HCT116 (cell line): ENCODE measurements around the gene RBM42. TPM values are rescaled to one million over a fixed set of nuclear protein-coding genes. Genes with fewer than 3 reads are reported as not detected.

Experiments
- ATAC-seq: fragments of 200-7000 bp; cut with Tn5 transposase; 2 replicates; pipeline ENCODE4 v1.9.1; 2020; ENCODE audit warnings: mild to moderate bottlenecking, moderate library complexity
- BruUV-seq: library from RNA; stranded (reverse); fragments of 400-500 nt; replicated peaks from 2 replicates; lab custom pipeline; 2021; lab: Mats Ljungman, UMichigan
- CTCF ChIA-PET: fragments of 300-600 bp; sonication (Branson Sonifier 250); formaldehyde crosslinking; loops from one replicate; lab custom pipeline; 2021; ENCODE audit warnings: antibody characterized with exemption; lab: Charles Lee
- POLR2A ChIA-PET: fragments of 300-600, 350-600 bp; sonication (Branson Sonifier 250); formaldehyde crosslinking; loops from one replicate; lab custom pipeline; 2021; ENCODE audit warnings: antibody characterized with exemption; lab: Charles Lee
- RAD21 ChIA-PET, 2 experiments: fragments of 300-600 bp; sonication (Branson Sonifier 250); formaldehyde crosslinking; loops; one replicate each; lab custom pipeline; 2023; ENCODE audit warnings: low total read pairs in 2 of 2; ENCODE audit not compliant: uncharacterized antibody in 2 of 2, unreplicated experiment in 2 of 2, low non-redundant PET in 1 of 2; lab: Charles Lee
- DNase-seq: peaks from one replicate; pipeline ENCODE4 v3.0.0-alpha.2; 2010; ENCODE audit warnings: low read depth, low spot score
- H2AFZ ChIP-seq: fragments of 200-600 bp; shearing (Covaris generic), sonication (generic); 2 replicates; pipeline ENCODE4 v1.6.1; 2017; ENCODE audit warnings: low read depth, mixed run types, mixed read lengths, antibody characterized with exemption, low read length; ENCODE audit not compliant: poor library complexity, severe bottlenecking
- H3K27ac ChIP-seq: 2 replicates; pipeline ENCODE4 v1.5.1; 2012; ENCODE audit warnings: low read depth, low read length
- H3K27me3 ChIP-seq: fragments of 200-600 bp; sonication (generic); 2 replicates; pipeline ENCODE4 v1.6.1; 2016; ENCODE audit warnings: mixed run types, low read length, mixed read lengths; ENCODE audit not compliant: insufficient read depth
- H3K36me3 ChIP-seq, 2 experiments: fragments of 200-500 bp in 1 of 2; fragments of 200-600 bp in 1 of 2; sonication (Bioruptor generic) in 1 of 2; sonication (generic) in 1 of 2; 2 replicates each; pipeline versions ENCODE4 v1.5.1 to v1.6.1; 2014 to 2016; ENCODE audit warnings: low read length in 2 of 2, inconsistent platforms in 1 of 2, mixed read lengths in 1 of 2, mixed run types in 1 of 2; ENCODE audit not compliant: insufficient read depth in 2 of 2, control insufficient read depth in 1 of 2
- H3K4me1 ChIP-seq, 2 experiments: fragments of 200-600 bp in 1 of 2; sonication (generic) in 1 of 2; 2 replicates each; pipeline versions ENCODE4 v1.5.1 to v1.6.1; 2012 to 2017; ENCODE audit warnings: low read length in 2 of 2, inconsistent platforms in 1 of 2, mild to moderate bottlenecking in 1 of 2, mixed read lengths in 1 of 2, mixed run types in 1 of 2, moderate library complexity in 1 of 2; ENCODE audit not compliant: insufficient read depth in 2 of 2, control insufficient read depth in 1 of 2
- H3K4me2 ChIP-seq: fragments of 200-600 bp; sonication (generic); 2 replicates; pipeline ENCODE4 v1.6.1; 2017; ENCODE audit warnings: mixed run types, low read length, mixed read lengths
- H3K4me3 ChIP-seq, 2 experiments: fragments of 200-600 bp in 1 of 2; sonication (generic) in 1 of 2; replicated peaks in 1 of 2; 2 replicates each; pipeline ENCODE4 v1.5.1; 2011 to 2016; ENCODE audit warnings: low read length in 2 of 2, control low read depth in 1 of 2, low read depth in 1 of 2, mild to moderate bottlenecking in 1 of 2, mixed read lengths in 1 of 2, mixed run types in 1 of 2
- H3K79me2 ChIP-seq: fragments of 200-600 bp; sonication (generic); 2 replicates; pipeline ENCODE4 v1.6.1; 2017; ENCODE audit warnings: mild to moderate bottlenecking, mixed run types, low read length, moderate library complexity, mixed read lengths; ENCODE audit not compliant: insufficient read depth
- H3K9ac ChIP-seq: fragments of 200-600 bp; sonication (generic); 2 replicates; pipeline ENCODE4 v1.6.1; 2016; ENCODE audit warnings: low read length, mixed read lengths
- H3K9me2 ChIP-seq: fragments of 200-600 bp; sonication (generic), shearing (Covaris generic); 2 replicates; pipeline ENCODE4 v1.6.1; 2017; ENCODE audit warnings: mixed run types, mild to moderate bottlenecking, moderate library complexity; ENCODE audit not compliant: insufficient read depth
- H3K9me3 ChIP-seq, 2 experiments: fragments of 200-500 bp in 1 of 2; fragments of 200-600 bp in 1 of 2; sonication (Bioruptor generic) in 1 of 2; sonication (generic) in 1 of 2; 2 replicates each; pipeline ENCODE4 v1.6.1; 2014 to 2017; ENCODE audit warnings: low read length in 2 of 2, mixed read lengths in 2 of 2, inconsistent platforms in 1 of 2, low read depth in 1 of 2, mild to moderate bottlenecking in 1 of 2, mixed run types in 1 of 2, moderate library complexity in 1 of 2; ENCODE audit not compliant: control insufficient read depth in 1 of 2, insufficient read depth in 1 of 2
- H4K20me1 ChIP-seq: fragments of 200-600 bp; sonication (generic), shearing (Covaris generic); 2 replicates; pipeline ENCODE4 v1.6.1; 2017; ENCODE audit warnings: mixed run types, mild to moderate bottlenecking, moderate library complexity; ENCODE audit not compliant: insufficient read depth
- CBX3 ChIP-seq: IDR thresholded peaks from 2 replicates; pipeline ENCODE4 v1.6.1; 2012; ENCODE audit warnings: low read depth
- CEBPB ChIP-seq: IDR thresholded peaks from 2 replicates; pipeline ENCODE4 v1.6.1; 2012; ENCODE audit warnings: low read depth
- EZH2 ChIP-seq: fragments of 200-600 bp; sonication (generic); IDR thresholded peaks from 2 replicates; pipeline ENCODE4 v1.6.1; 2017; ENCODE audit warnings: antibody characterized with exemption, mixed run types
- EZH2phosphoT487 ChIP-seq: fragments of 200-600 bp; IDR thresholded peaks from 2 replicates; pipeline ENCODE4 v1.6.1; 2018; ENCODE audit warnings: antibody characterized with exemption, borderline replicate concordance
- JUND ChIP-seq: IDR thresholded peaks from 2 replicates; pipeline ENCODE4 v1.6.1; 2012
- POLR2A ChIP-seq: IDR thresholded peaks from 2 replicates; pipeline ENCODE4 v1.7.0; 2011; ENCODE audit warnings: borderline replicate concordance; ENCODE audit not compliant: insufficient read depth, insufficient read length; ENCODE audit errors: extremely low read depth
- POLR2AphosphoS5 ChIP-seq: IDR thresholded peaks from 2 replicates; pipeline ENCODE4 v1.6.1; 2011; ENCODE audit warnings: mild to moderate bottlenecking, low read depth, low read length, moderate library complexity
- REST ChIP-seq: IDR thresholded peaks from 2 replicates; pipeline ENCODE4 v1.6.1; 2012; ENCODE audit warnings: low read depth
- SIN3A ChIP-seq: IDR thresholded peaks from 2 replicates; pipeline ENCODE4 v1.6.1; 2012; ENCODE audit warnings: low read depth
- SP1 ChIP-seq: IDR thresholded peaks from 2 replicates; pipeline ENCODE4 v1.6.1; 2012; ENCODE audit warnings: low read depth
- SRF ChIP-seq: IDR thresholded peaks from 2 replicates; pipeline ENCODE4 v1.6.1; 2012; ENCODE audit warnings: low read depth
- intact Hi-C: fragments of 100-400 bp; cut with micrococcal nuclease; formaldehyde crosslinking; loops from 2 replicates; pipeline ENCODE4 v1.10.0; 2022
- total RNA-seq: library from RNA; stranded (reverse); gene quantifications from one replicate; pipeline ENCODE4 v1.2.1, GENCODE V29; 2021; ENCODE audit not compliant: unreplicated experiment
- TF ChIP-seq, protein P1 (sequence below): IDR thresholded peaks from 2 replicates; pipeline ENCODE4 v1.6.1; 2012
- TF ChIP-seq, protein P2 (sequence below): IDR thresholded peaks from 2 replicates; pipeline ENCODE4 v1.6.1; 2012
- TF ChIP-seq, protein P3 (sequence below), 3 experiments: fragments of 200-600 bp in 1 of 3; sonication (generic) in 1 of 3; IDR thresholded peaks in 2 of 3; conservative IDR thresholded peaks in 1 of 3; 2 replicates each; pipeline ENCODE4 v1.5.1; 2012 to 2017; ENCODE audit warnings: low read depth in 2 of 3, low read length in 2 of 3, antibody characterized with exemption in 1 of 3, borderline replicate concordance in 1 of 3, control low read depth in 1 of 3, mild to moderate bottlenecking in 1 of 3, mixed read lengths in 1 of 3, mixed run types in 1 of 3, moderate library complexity in 1 of 3; ENCODE audit not compliant: insufficient read depth in 1 of 3

Gene RBM42
- total RNA-seq, 1 experiment from 2014 or later: 87.2 TPM

GRCh38 chr19:35619290-35619923, 9.4 kb upstream of the RBM42 start:
- Histone ChIP-seq H3K4me2 (no peak overlapping the region), H3K4me3 (no peak overlapping the region), H3K9ac (no peak overlapping the region), H3K36me3 (no peaks in the 10 kb centered on the region; a peak in 2 of 4 replicates), H3K27ac (no peak overlapping the region), H3K27me3 (no peaks in the 10 kb centered on the region), H4K20me1 (no peaks in the 10 kb centered on the region), H3K9me2 (no peaks in the 10 kb centered on the region), H3K4me1 (no peaks in the 10 kb centered on the region), H3K9me3 (no peaks in the 10 kb centered on the region), H3K79me2 (no peaks in the 10 kb centered on the region), H2AFZ (no peak overlapping the region)
- BruUV-seq: no TSS peak
- ChIA-PET RAD21 (interaction anchor here in 1 of 2 experiments (0.6 kb wide), 1 partner anchor 52 kb away, joined by 3 read pairs; no protein-coding TSS in a partner anchor), POLR2A (no interaction called here), CTCF (no interaction called here)
- ATAC-seq (no peak), DNase-seq (no peak)
- intact Hi-C loops: no loop called here
- TF ChIP-seq, protein P1, sequence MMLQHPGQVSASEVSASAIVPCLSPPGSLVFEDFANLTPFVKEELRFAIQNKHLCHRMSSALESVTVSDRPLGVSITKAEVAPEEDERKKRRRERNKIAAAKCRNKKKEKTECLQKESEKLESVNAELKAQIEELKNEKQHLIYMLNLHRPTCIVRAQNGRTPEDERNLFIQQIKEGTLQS: no peak
- TF ChIP-seq CEBPB: no peak
- TF ChIP-seq SIN3A: no peak
- TF ChIP-seq JUND: no peak
- TF ChIP-seq EZH2phosphoT487: no peak
- TF ChIP-seq CBX3: no peak
- TF ChIP-seq POLR2AphosphoS5: no peak
- TF ChIP-seq, protein P2, sequence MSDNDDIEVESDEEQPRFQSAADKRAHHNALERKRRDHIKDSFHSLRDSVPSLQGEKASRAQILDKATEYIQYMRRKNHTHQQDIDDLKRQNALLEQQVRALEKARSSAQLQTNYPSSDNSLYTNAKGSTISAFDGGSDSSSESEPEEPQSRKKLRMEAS: no peak
- TF ChIP-seq, protein P3, sequence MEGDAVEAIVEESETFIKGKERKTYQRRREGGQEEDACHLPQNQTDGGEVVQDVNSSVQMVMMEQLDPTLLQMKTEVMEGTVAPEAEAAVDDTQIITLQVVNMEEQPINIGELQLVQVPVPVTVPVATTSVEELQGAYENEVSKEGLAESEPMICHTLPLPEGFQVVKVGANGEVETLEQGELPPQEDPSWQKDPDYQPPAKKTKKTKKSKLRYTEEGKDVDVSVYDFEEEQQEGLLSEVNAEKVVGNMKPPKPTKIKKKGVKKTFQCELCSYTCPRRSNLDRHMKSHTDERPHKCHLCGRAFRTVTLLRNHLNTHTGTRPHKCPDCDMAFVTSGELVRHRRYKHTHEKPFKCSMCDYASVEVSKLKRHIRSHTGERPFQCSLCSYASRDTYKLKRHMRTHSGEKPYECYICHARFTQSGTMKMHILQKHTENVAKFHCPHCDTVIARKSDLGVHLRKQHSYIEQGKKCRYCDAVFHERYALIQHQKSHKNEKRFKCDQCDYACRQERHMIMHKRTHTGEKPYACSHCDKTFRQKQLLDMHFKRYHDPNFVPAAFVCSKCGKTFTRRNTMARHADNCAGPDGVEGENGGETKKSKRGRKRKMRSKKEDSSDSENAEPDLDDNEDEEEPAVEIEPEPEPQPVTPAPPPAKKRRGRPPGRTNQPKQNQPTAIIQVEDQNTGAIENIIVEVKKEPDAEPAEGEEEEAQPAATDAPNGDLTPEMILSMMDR (IDR thresholded peaks at IDR 0.05 in 2 of 3, conservative IDR thresholded peaks at IDR 0.05 in 1 of 3; ENCODE audit: borderline replicate concordance in 1 of 3, insufficient read depth in 1 of 3, low read depth in 2 of 3, low read length in 2 of 3): no peak
- no peak for TF ChIP-seq POLR2A
- no peak for TF ChIP-seq SP1
- no peak for TF ChIP-seq SRF
- no peak for TF ChIP-seq REST
- no peak for TF ChIP-seq EZH2
